HUES48 (cell line): ENCODE measurements around the gene FLOT1.
"Not testable (repeated sequence)": the region's sequence is repeated elsewhere in the genome, so short reads cannot be mapped to it uniquely, and the experiment has no call there.

ENCODE experiments used
- H3K27ac ChIP-seq: one replicate; pipeline ENCODE4 v1.7.0; 2013; ENCODE audit warnings: low read depth, low read length, inconsistent platforms
- H3K27me3 ChIP-seq: 2 replicates; pipeline ENCODE4 v1.6.1; 2013; ENCODE audit warnings: mild to moderate bottlenecking, low read length; ENCODE audit not compliant: control insufficient read depth, insufficient read depth
- H3K36me3 ChIP-seq: 2 replicates; pipeline ENCODE4 v1.6.1; 2013; ENCODE audit warnings: low read length; ENCODE audit not compliant: control insufficient read depth, insufficient read depth
- H3K4me1 ChIP-seq: 2 replicates; pipeline ENCODE4 v1.6.1; 2013; ENCODE audit warnings: mild to moderate bottlenecking, low read length; ENCODE audit not compliant: control insufficient read depth, insufficient read depth
- H3K4me3 ChIP-seq: 2 replicates; pipeline ENCODE4 v1.5.1; 2013; ENCODE audit warnings: mild to moderate bottlenecking, low read depth, low read length
- H3K9ac ChIP-seq: 2 replicates; pipeline ENCODE4 v1.6.1; 2013; ENCODE audit warnings: mild to moderate bottlenecking, low read depth, low read length, moderate library complexity
- H3K9me3 ChIP-seq: 2 replicates; pipeline ENCODE4 v1.6.1; 2013; ENCODE audit warnings: low read length; ENCODE audit not compliant: control insufficient read depth, insufficient read depth

FLOT1 gene

GRCh38 chr6:30721198-30722024 lies 21.1 kb downstream of the FLOT1 start:
- peak overlapping the region; percentile 98 for H3K27ac ChIP-seq
- peak overlapping the region; percentile 100 for H3K9ac ChIP-seq
- no peaks in the 10 kb centered on the region for H3K9me3 ChIP-seq
- H3K4me1 ChIP-seq: peaks cover 17% of the 10 kb centered on the region
- peak overlapping the region; percentile 93 for H3K4me3 ChIP-seq
- H3K36me3 ChIP-seq: peaks cover 44% of the 10 kb centered on the region
- H3K27me3 ChIP-seq: no peaks in the 10 kb centered on the region

- Histone ChIP-seq H3K27ac (peak overlapping the region; percentile 98), H3K36me3 (peaks cover 42% of the 10 kb centered on the region), H3K27me3 (no peaks in the 10 kb centered on the region), H3K9me3 (no peaks in the 10 kb centered on the region), H3K9ac (peak overlapping the region; percentile 100), H3K4me3 (peak overlapping the region; percentile 93), H3K4me1 (peaks cover 18% of the 10 kb centered on the region)
These were observed 21.7 kb downstream of the FLOT1 start for GRCh38 chr6:30720738-30721197.

GRCh38 chr6:30719791-30720737 lies 22.4 kb downstream of the FLOT1 start, which contains the start of gene TUBB:
TSS of gene TUBB (plus strand) at chr6:30720352. CDS start at chr6:30720507, 155 bp downstream.
- Histone ChIP-seq H3K36me3 (peaks cover 38% of the 10 kb centered on the region), H3K4me3 (peak within 1 kb of the TSS; percentile 93), H3K9me3 (no peaks in the 10 kb centered on the region), H3K27ac (peak within 1 kb of the TSS; percentile 98), H3K9ac (peak within 1 kb of the TSS; percentile 100), H3K4me1 (peaks cover 18% of the 10 kb centered on the region), H3K27me3 (no peaks in the 10 kb centered on the region)

- peak overlapping the region; percentile 98 for H3K27ac ChIP-seq
These were observed 23.1 kb downstream of the FLOT1 start for GRCh38 chr6:30719356-30719755.

GRCh38 chr6:30717845-30718720 lies 24.4 kb downstream of the FLOT1 start:
- Histone ChIP-seq H3K27ac (peak overlapping the region; percentile 98), H3K4me1 (peaks cover 18% of the 10 kb centered on the region), H3K9ac (peak overlapping the region; percentile 96), H3K4me3 (peak overlapping the region; percentile 77), H3K36me3 (peaks cover 38% of the 10 kb centered on the region)
- H3K27me3 ChIP-seq, H3K9me3 ChIP-seq: not testable (repeated sequence)

More at GRCh38 chr6:30719356-30719755, 23.1 kb downstream of the FLOT1 start:
- H3K9ac ChIP-seq: peak overlapping the region; percentile 87
- peaks cover 18% of the 10 kb centered on the region for H3K4me1 ChIP-seq
- H3K27me3 ChIP-seq: no peaks in the 10 kb centered on the region
- no peaks in the 10 kb centered on the region for H3K9me3 ChIP-seq
- H3K36me3 ChIP-seq: peaks cover 38% of the 10 kb centered on the region
- peak overlapping the region; percentile 93 for H3K4me3 ChIP-seq

- Histone ChIP-seq H3K27ac (peak within 1 kb of the TSS; percentile 93), H3K4me3 (peak within 1 kb of the TSS; percentile 77), H3K36me3 (peaks cover 38% of the 10 kb centered on the region), H3K4me1 (peaks cover 18% of the 10 kb centered on the region), H3K27me3 (no peaks in the 10 kb centered on the region), H3K9me3 (no peaks in the 10 kb centered on the region), H3K9ac (peak within 1 kb of the TSS; percentile 96)
These were observed 25.2 kb downstream of the FLOT1 start, which contains the start of gene MDC1 for GRCh38 chr6:30717129-30717844. TSS of gene MDC1 (minus strand) at chr6:30717281. CDS start at chr6:30715175, 2,106 bp downstream.

GRCh38 chr6:30716879-30717128 lies 25.7 kb downstream of the FLOT1 start:
- Histone ChIP-seq H3K4me3 (peak overlapping the region; percentile 77), H3K36me3 (peaks cover 39% of the 10 kb centered on the region), H3K9ac (peak overlapping the region; percentile 67), H3K27ac (peak overlapping the region; percentile 93), H3K27me3 (no peaks in the 10 kb centered on the region), H3K4me1 (peaks cover 18% of the 10 kb centered on the region), H3K9me3 (no peaks in the 10 kb centered on the region)

- H3K27me3 ChIP-seq: no peaks in the 10 kb centered on the region
- H3K9ac ChIP-seq: no peak overlapping the region
- H3K4me3 ChIP-seq: no peak overlapping the region
- H3K27ac ChIP-seq: no peak overlapping the region
- peaks cover 13% of the 10 kb centered on the region for H3K4me1 ChIP-seq
- H3K9me3 ChIP-seq: no peaks in the 10 kb centered on the region
- peaks cover 59% of the 10 kb centered on the region for H3K36me3 ChIP-seq
These were observed 28.2 kb downstream of the FLOT1 start for GRCh38 chr6:30714263-30714662.

- Histone ChIP-seq H3K27ac (no peak overlapping the region), H3K36me3 (peaks cover 71% of the 10 kb centered on the region), H3K4me3 (no peak overlapping the region), H3K9me3 (no peaks in the 10 kb centered on the region), H3K9ac (no peak overlapping the region), H3K27me3 (no peaks in the 10 kb centered on the region), H3K4me1 (peaks cover 5% of the 10 kb centered on the region; the same call in 1 of the 2 replicates)
These were observed 30.0 kb downstream of the FLOT1 start for GRCh38 chr6:30712441-30712945.
